ENCODE measurements around the gene AMIGO3. TPM values are rescaled to one million over a fixed set of nuclear protein-coding genes. Genes with fewer than 3 reads are reported as not detected.

Gene AMIGO3
- total and polyA plus RNA-seq, 10 of the 15 experiments (the other 5 are each of a cell fraction or from before 2014, with no cell fraction given), result 0.07 to 1.3 (median 0.44) TPM; not detected in 3

GRCh38 chr3:49747792-49748480 lies 28.5 kb upstream of the AMIGO3 start:
- H2AFZ ChIP-seq (ENCODE audit: control insufficient read depth, low read depth, low read length), result no peak overlapping the region
- H3K9me3 ChIP-seq (replicated peaks; ENCODE audit: control insufficient read depth, insufficient read depth, low read length), result no peaks in the 10 kb centered on the region
- no peak for TF ChIP-seq NRF1 (conservative IDR thresholded peaks at IDR 0.05; ENCODE audit: low read depth, low read length)
- no peak for TF ChIP-seq NFXL1 (IDR thresholded peaks at IDR 0.05; ENCODE audit: borderline replicate concordance)
- no peak for TF ChIP-seq ZSCAN29 (IDR thresholded peaks at IDR 0.05)
- no peak for TF ChIP-seq NBN (IDR thresholded peaks at IDR 0.05)
- TF ChIP-seq ATF2 (IDR thresholded peaks at IDR 0.05; ENCODE audit: low read length), result no peak
- no peak for TF ChIP-seq IKZF1 (conservative IDR thresholded peaks at IDR 0.05)
- no peak for TF ChIP-seq ASH2L (IDR thresholded peaks at IDR 0.05; ENCODE audit: borderline replicate concordance, low read depth)
- TF ChIP-seq NKRF (conservative IDR thresholded peaks at IDR 0.05), result no peak
- TF ChIP-seq PBX3 (IDR thresholded peaks at IDR 0.05; ENCODE audit: insufficient replicate concordance, low read depth, low read length), result no peak
- TF ChIP-seq POLR2A (IDR thresholded peaks at IDR 0.05; ENCODE audit: low read depth, low read length), result no peak
- TF ChIP-seq RBBP5 (conservative IDR thresholded peaks at IDR 0.05), result no peak
- TF ChIP-seq RELB (IDR thresholded peaks at IDR 0.05; ENCODE audit: low read depth), result no peak
- TF ChIP-seq SMARCA5 (IDR thresholded peaks at IDR 0.05), result no peak
- no peak for TF ChIP-seq STAT1 (conservative IDR thresholded peaks at IDR 0.05)
- TF ChIP-seq E2F4 (IDR thresholded peaks at IDR 0.05; ENCODE audit: low read depth, low read length), result no peak
- TF ChIP-seq FOXM1 (IDR thresholded peaks at IDR 0.05; ENCODE audit: low read depth, low read length), result no peak
- H3K27me3 ChIP-seq (replicated peaks in 1 of 2; ENCODE audit: control insufficient read depth in 2 of 2, insufficient read depth in 2 of 2, low read length in 1 of 2), result no peaks in the 10 kb centered on the region
- H3K4me1 ChIP-seq (ENCODE audit: control insufficient read depth, insufficient read depth, low read length), result no peaks in the 10 kb centered on the region
- H4K20me1 ChIP-seq (ENCODE audit: control insufficient read depth, insufficient read depth), result no peaks in the 10 kb centered on the region
- FAIRE-seq (no peak), ATAC-seq (no peak), DNase-seq (ENCODE audit: low read depth, low spot score) (no peak)
- peaks cover 0 to 6% of the 10 kb centered on the region in 2 experiments for H3K36me3 ChIP-seq (ENCODE audit: control insufficient read depth in 2 of 2, insufficient read depth in 2 of 2, low read length in 1 of 2)
- 96% methylated on average over 13 of the region's 13 CpGs for WGBS (ENCODE audit: insufficient coverage, insufficient replicate concordance, low lambda C conversion rate, missing lambda C conversion rate)
- POLR2A ChIA-PET, result interaction anchor here (0.5 to 0.8 kb wide), 2 partner anchors 59 to 189 kb away, joined by 3 read pairs; partner anchors contain the start of genes MST1 and RNF123
- no peak overlapping the region for H3K9ac ChIP-seq (ENCODE audit: control insufficient read depth, insufficient read depth, low read length)
- in situ Hi-C loops (cut with MboI) (no loop called here), intact Hi-C loops (cut with micrococcal nuclease; ENCODE audit: unreplicated experiment) (no loop called here)
- no peaks in the 10 kb centered on the region for H3K79me2 ChIP-seq (ENCODE audit: control insufficient read depth, insufficient read depth, low read length)
- CTCF ChIA-PET, result interaction anchor here (0.7 to 0.9 kb wide), 2 partner anchors 24 to 1095 kb away, joined by 3 read pairs; no protein-coding TSS in a partner anchor
- H3K27ac ChIP-seq (ENCODE audit: control insufficient read depth, insufficient read depth), result no peak overlapping the region
- BruUV-seq (replicated peaks), result no TSS peak
- SMC1A ChIA-PET (ENCODE audit: uncharacterized antibody, unreplicated experiment), result interaction anchor here (1.2 kb wide), 1 partner anchor 21 kb away, joined by 3 read pairs; no protein-coding TSS in a partner anchor
- RAD21 ChIA-PET (ENCODE audit: unreplicated experiment), result no interaction called here
- H3K4me3 ChIP-seq, result no peak overlapping the region
- no peak overlapping the region for H3K4me2 ChIP-seq (ENCODE audit: control insufficient read depth, insufficient read depth)

Measured in GM12878 (cell line).